Thoracic aorta (tissue), 2 donors: ENCODE results near the gene UGCG. TPM values are rescaled to one million over a fixed set of nuclear protein-coding genes. Genes with fewer than 3 reads are reported as not detected.
"Not testable (repeated sequence)": the region's sequence is repeated elsewhere in the genome, so short reads cannot be mapped to it uniquely, and the experiment has no call there.

Experiments used
- ATAC-seq: fragments of 150-250 bp; one replicate; pipeline ENCODE4 v1.8.0; 2017; ENCODE audit warnings: low read depth; ENCODE audit not compliant: insufficient number of reproducible peaks, low FRiP score
- DNase-seq: peaks from one replicate; pipeline ENCODE4 v3.0.0-alpha.2; 2020; ENCODE audit warnings: low spot score
- H3K27ac ChIP-seq, 2 donors: fragments of 200-600 bp; sonication (generic); 1 replicate in 1 of 2; 2 replicates in 1 of 2; pipeline ENCODE4 v1.5.1; 2016; ENCODE audit warnings: mild to moderate bottlenecking in 2 of 2, moderate library complexity in 2 of 2
- H3K27me3 ChIP-seq: fragments of 200-600 bp; sonication (generic); replicated peaks from 2 replicates; pipeline ENCODE4 v1.6.0; 2016; ENCODE audit warnings: mild to moderate bottlenecking; ENCODE audit not compliant: insufficient read depth
- H3K36me3 ChIP-seq: fragments of 200-600 bp; sonication (generic); one replicate; pipeline ENCODE4 v1.5.1; 2016
- H3K4me1 ChIP-seq, 2 donors: fragments of 200-600 bp; sonication (generic); 1 replicate in 1 of 2; 2 replicates in 1 of 2; pipeline versions ENCODE4 v1.5.1 to v1.6.0; 2016; ENCODE audit warnings: low read depth in 2 of 2, mild to moderate bottlenecking in 1 of 2; ENCODE audit not compliant: control insufficient read depth in 1 of 2
- H3K4me3 ChIP-seq: fragments of 200-600 bp; sonication (generic); 2 replicates; pipeline ENCODE4 v1.5.1; 2016; ENCODE audit warnings: mild to moderate bottlenecking
- H3K9me3 ChIP-seq: fragments of 200-600 bp; sonication (generic); 2 replicates; pipeline ENCODE4 v1.5.1; 2016
- total RNA-seq, 2 donors: library from RNA; depleted of rRNA; stranded (reverse); fragments of >200 nt; gene quantifications; one replicate each; pipeline versions ENCODE4 v1.1.0 to v1.2.3, GENCODE V29; 2016
- TF ChIP-seq, protein P1 (sequence below): fragments of 200-600 bp; sonication (generic); IDR thresholded peaks from one replicate; pipeline ENCODE4 v1.5.1; 2019; ENCODE audit warnings: antibody characterized with exemption

The UGCG gene
- total RNA-seq, 2 donors from 2014 or later, result 17.9 to 87.8 TPM

DNA sequence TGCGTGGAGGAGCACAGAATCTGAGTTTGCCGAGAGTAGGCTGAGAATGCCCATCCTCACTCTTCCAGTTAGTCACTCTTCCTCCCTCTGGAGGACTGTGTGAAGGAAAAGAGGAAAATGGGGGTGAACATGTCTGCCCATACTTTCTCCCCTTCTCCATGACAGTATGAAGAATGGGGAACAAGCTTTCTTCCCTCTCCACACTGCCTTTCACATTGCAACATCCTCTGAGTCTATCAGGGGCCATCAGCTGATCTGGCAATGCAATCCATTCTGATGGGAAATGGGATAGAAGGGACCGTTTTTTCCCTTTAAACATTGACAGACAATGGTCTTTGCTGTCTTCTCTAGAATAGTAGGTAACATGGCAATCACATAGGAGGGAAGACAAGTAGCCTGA lies 56.8 kb downstream of the UGCG start:
- ATAC-seq (no peak), DNase-seq (no peak)
- TF ChIP-seq, protein P1, sequence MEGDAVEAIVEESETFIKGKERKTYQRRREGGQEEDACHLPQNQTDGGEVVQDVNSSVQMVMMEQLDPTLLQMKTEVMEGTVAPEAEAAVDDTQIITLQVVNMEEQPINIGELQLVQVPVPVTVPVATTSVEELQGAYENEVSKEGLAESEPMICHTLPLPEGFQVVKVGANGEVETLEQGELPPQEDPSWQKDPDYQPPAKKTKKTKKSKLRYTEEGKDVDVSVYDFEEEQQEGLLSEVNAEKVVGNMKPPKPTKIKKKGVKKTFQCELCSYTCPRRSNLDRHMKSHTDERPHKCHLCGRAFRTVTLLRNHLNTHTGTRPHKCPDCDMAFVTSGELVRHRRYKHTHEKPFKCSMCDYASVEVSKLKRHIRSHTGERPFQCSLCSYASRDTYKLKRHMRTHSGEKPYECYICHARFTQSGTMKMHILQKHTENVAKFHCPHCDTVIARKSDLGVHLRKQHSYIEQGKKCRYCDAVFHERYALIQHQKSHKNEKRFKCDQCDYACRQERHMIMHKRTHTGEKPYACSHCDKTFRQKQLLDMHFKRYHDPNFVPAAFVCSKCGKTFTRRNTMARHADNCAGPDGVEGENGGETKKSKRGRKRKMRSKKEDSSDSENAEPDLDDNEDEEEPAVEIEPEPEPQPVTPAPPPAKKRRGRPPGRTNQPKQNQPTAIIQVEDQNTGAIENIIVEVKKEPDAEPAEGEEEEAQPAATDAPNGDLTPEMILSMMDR, result no peak
- no peaks in the 10 kb centered on the region for H3K27me3 ChIP-seq
- no peaks in the 10 kb centered on the region for H3K9me3 ChIP-seq
- no peaks in the 10 kb centered on the region for H3K36me3 ChIP-seq
- H3K4me3 ChIP-seq, result no peak overlapping the region
- H3K27ac ChIP-seq, result no peak overlapping the region
- H3K4me1 ChIP-seq, result peaks cover 3 to 13% of the 10 kb centered on the region in 2 donors

DNA sequence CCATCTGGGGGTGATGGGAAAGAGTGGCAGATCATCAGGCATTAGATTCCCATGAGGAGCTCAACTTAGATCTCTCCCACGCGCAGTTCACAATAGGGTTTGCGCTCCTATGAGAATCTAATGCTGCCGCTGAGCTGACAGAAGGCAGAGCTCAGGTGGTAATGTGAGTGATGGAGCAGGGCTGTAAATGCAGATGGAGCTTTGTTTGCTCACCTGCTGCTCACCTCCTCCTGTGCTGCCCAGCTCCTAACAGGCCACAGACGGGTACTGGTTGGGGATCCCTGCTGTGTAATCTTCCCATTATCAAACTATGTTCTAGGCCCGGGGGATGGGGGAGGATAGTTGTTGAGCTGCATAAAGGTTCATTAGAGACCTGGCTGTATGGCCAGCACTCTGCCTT lies 58.4 kb downstream of the UGCG start:
- Histone ChIP-seq H3K27ac (no peak overlapping the region), H3K9me3 (no peaks in the 10 kb centered on the region), H3K4me3 (no peak overlapping the region), H3K36me3 (no peaks in the 10 kb centered on the region), H3K27me3 (no peaks in the 10 kb centered on the region), H3K4me1 (peaks cover 3 to 14% of the 10 kb centered on the region in 2 donors)
- ATAC-seq, result no peak
- no peak for DNase-seq
- TF ChIP-seq, protein P1, result no peak

DNA sequence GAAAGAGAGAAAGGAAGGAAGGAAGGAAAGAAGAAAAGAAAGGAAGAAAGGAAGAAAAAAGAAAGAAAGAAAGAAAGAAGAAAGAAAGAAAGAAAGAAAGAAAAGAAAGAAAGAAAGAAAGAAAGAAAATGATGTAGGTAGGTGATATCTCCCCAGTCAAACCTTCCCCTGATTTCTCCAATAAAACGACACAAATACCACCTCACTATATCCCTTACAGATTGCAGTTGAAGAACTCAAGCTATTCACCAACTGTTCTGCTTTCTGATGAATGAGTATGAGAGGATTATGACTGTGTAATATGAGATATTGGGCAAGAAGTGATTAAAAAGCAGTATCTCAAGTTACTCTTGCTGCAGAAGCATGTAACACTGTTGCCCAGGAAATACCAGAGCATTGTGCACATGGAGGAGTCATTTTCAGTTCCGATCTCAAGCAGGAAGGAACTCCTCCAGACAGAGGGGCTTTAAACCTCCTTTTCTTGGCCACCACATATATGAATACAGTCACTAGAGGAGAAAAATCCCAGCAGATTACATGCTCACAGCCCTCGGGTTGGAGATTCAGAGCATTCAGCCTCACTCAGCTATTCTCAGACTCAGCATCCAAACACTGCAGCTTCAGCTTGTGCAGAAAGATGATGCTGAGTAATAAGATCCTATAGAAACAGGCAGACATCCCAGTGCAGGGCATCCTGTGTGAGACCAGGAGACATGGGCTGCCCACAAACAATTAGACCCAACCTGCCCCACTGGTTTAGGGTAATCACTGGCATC lies 61.4 kb downstream of the UGCG start:
- TF ChIP-seq, protein P1, result no peak
- ATAC-seq (peak; percentile 34), DNase-seq (peak; percentile 14)
- Histone ChIP-seq H3K27ac (peak overlapping the region in 1 of 2 donors; percentile 5), H3K27me3 (no peaks in the 10 kb centered on the region), H3K4me1 (peaks cover 3 to 14% of the 10 kb centered on the region in 2 donors), H3K36me3 (no peaks in the 10 kb centered on the region), H3K4me3 (peak overlapping the region; percentile 51), H3K9me3 (no peaks in the 10 kb centered on the region)

DNA sequence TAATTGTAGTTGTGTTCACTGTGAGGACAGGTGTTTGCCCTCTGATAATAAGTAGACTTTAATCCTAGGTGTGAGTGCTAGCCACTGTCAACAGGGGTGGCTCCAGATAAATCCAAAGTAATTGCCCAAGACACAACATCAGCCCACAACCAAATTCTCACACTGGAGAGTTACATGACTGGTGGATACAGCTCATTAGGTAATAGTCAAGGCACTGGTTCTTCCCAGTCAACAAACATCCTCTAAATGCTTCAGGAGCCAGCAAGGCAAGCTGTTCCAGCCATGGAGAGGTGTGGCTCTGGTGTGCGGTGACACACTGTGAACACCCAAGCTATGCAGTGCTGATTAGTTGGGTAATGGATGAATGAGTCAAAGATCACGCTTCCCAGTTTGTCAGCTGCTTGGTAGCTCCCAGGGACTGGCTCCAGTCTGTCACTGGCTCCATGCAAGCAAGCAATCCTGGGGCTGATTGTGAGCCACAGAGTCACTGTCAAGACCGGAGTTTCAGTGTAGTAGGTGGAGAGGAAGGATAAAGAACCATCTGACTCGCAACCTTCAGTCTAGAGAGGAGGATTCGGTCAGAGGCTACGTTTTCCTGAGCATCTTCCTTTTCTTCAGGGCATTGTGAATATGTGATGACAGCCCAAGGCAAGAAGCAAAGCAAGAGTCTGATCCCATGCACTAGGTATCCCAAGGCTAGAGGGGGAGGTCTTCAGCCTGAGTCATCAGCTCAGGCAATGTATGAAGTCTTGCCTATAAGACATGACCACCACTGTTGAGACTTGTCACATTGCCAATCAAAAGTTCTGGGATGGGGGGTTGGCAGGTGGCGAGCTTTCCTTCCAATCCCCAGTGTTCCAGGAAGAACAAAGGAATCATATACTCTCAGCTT lies 63.1 kb downstream of the UGCG start:
- ATAC-seq (peak; percentile 33), DNase-seq (no peak)
- Histone ChIP-seq H3K27me3 (no peaks in the 10 kb centered on the region), H3K4me3 (no peak overlapping the region), H3K27ac (no peak overlapping the region), H3K4me1 (peaks cover 3 to 14% of the 10 kb centered on the region in 2 donors), H3K36me3 (no peaks in the 10 kb centered on the region), H3K9me3 (no peaks in the 10 kb centered on the region)
- TF ChIP-seq, protein P1, result no peak

DNA sequence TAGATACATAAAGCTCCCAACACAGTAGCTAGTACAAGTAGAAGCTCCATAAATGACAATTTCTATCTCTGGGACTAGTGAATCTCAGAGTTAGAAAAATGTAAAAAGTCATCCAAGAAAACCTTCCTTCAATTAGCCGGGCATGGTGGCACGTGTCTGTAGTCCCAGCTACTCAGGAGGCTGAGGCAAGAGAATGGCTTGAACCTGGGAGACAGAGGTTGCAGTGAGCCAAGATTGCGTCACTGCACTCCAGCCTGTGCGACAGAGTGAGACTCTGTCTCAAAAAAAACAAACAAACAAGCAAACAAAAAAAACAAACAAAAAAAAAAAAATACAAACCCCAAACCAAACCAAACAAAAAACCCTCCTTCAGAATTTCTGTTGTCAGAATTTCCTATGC lies 63.9 kb downstream of the UGCG start:
- H3K27ac ChIP-seq, H3K27me3 ChIP-seq, H3K4me3 ChIP-seq, H3K36me3 ChIP-seq, H3K9me3 ChIP-seq, ATAC-seq, DNase-seq: not testable (repeated sequence)
- H3K4me1 ChIP-seq, result peaks cover 3 to 14% of the 10 kb centered on the region in 2 donors
